ENCODE measurements around the gene ANTXRL. TPM values are rescaled to one million over a fixed set of nuclear protein-coding genes. Genes with fewer than 3 reads are reported as not detected.

The ANTXRL gene
- total and polyA plus RNA-seq, 2 experiments from 2014 or later, result not detected

DNA sequence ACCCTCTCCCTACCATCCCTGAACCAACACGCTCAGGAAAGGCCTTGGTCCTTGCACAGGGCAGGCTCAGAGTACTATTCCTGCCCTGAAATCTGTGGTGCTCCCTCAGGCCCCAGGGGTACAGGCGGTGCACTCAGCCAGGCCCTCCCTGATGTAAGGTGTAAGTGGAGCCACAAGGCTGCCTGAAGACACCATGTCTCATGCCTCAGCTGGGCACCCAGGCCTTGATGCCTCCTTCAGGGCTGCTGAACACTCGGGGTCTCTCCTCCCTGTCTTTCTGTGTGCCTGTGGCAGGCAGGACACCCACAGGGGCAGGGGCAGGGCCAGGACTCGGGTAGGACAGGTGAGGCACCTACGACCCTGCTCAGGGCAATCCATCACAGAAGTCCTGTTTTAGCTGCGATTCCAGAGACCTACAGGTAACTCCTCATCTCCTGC, 22.9 kb upstream of the ANTXRL start:
- Histone ChIP-seq H3K9me2 (ENCODE audit: insufficient read depth) (no peaks in the 10 kb centered on the region), H3K4me3 (no peak overlapping the region), H3K27me3 (ENCODE audit: insufficient read depth) (no peaks in the 10 kb centered on the region), H3F3A (replicated peaks; ENCODE audit: low read depth) (no peaks in the 10 kb centered on the region), H3K4me1 (ENCODE audit: insufficient read depth) (no peaks in the 10 kb centered on the region), H3K36me3 (ENCODE audit: insufficient read depth) (no peaks in the 10 kb centered on the region), H3K27ac (ENCODE audit: low read depth) (no peak overlapping the region), H3K79me2 (replicated peaks; ENCODE audit: insufficient read depth) (no peaks in the 10 kb centered on the region), H3K4me2 (no peak overlapping the region), H2AFZ (no peak overlapping the region), H4K20me1 (replicated peaks; ENCODE audit: insufficient read depth) (no peaks in the 10 kb centered on the region)
- no peaks in the 10 kb centered on the region; the same call in 2 of the 3 replicates for H3K9me3 Mint-ChIP-seq
- DNase-seq (ENCODE audit: low spot score), result no peak
- H3K27me3 Mint-ChIP-seq (ENCODE audit: insufficient read depth, low read depth, poor library complexity), result peaks cover 5% of the 10 kb centered on the region
- H3K27ac Mint-ChIP-seq, result no peak overlapping the region
- H3K4me1 Mint-ChIP-seq, result no peaks in the 10 kb centered on the region
- TF ChIP-seq, protein P1, sequence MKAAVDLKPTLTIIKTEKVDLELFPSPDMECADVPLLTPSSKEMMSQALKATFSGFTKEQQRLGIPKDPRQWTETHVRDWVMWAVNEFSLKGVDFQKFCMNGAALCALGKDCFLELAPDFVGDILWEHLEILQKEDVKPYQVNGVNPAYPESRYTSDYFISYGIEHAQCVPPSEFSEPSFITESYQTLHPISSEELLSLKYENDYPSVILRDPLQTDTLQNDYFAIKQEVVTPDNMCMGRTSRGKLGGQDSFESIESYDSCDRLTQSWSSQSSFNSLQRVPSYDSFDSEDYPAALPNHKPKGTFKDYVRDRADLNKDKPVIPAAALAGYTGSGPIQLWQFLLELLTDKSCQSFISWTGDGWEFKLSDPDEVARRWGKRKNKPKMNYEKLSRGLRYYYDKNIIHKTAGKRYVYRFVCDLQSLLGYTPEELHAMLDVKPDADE (IDR thresholded peaks at IDR 0.05), result no peak
- no peak for TF ChIP-seq ZNF114 (CRISPR knock-in tag; IDR thresholded peaks at IDR 0.05)
- no peak for TF ChIP-seq EZH2 (IDR thresholded peaks at IDR 0.05; ENCODE audit: low read depth, unreplicated experiment)
- TF ChIP-seq, protein P2, sequence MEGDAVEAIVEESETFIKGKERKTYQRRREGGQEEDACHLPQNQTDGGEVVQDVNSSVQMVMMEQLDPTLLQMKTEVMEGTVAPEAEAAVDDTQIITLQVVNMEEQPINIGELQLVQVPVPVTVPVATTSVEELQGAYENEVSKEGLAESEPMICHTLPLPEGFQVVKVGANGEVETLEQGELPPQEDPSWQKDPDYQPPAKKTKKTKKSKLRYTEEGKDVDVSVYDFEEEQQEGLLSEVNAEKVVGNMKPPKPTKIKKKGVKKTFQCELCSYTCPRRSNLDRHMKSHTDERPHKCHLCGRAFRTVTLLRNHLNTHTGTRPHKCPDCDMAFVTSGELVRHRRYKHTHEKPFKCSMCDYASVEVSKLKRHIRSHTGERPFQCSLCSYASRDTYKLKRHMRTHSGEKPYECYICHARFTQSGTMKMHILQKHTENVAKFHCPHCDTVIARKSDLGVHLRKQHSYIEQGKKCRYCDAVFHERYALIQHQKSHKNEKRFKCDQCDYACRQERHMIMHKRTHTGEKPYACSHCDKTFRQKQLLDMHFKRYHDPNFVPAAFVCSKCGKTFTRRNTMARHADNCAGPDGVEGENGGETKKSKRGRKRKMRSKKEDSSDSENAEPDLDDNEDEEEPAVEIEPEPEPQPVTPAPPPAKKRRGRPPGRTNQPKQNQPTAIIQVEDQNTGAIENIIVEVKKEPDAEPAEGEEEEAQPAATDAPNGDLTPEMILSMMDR (conservative IDR thresholded peaks at IDR 0.05; ENCODE audit: low read depth in 2 of 2), result no peak
- no peak for TF ChIP-seq STAT1 (IDR thresholded peaks at IDR 0.05; ENCODE audit: unreplicated experiment)
- TF ChIP-seq POLR2AphosphoS5 (IDR thresholded peaks at IDR 0.05; ENCODE audit: low read depth), result no peak
- TF ChIP-seq EZH2phosphoT487 (IDR thresholded peaks at IDR 0.05; ENCODE audit: unreplicated experiment), result no peak
- TF ChIP-seq ZNF331 (CRISPR knock-in tag; IDR thresholded peaks at IDR 0.05; ENCODE audit: low read depth), result no peak
- TF ChIP-seq, protein P3, sequence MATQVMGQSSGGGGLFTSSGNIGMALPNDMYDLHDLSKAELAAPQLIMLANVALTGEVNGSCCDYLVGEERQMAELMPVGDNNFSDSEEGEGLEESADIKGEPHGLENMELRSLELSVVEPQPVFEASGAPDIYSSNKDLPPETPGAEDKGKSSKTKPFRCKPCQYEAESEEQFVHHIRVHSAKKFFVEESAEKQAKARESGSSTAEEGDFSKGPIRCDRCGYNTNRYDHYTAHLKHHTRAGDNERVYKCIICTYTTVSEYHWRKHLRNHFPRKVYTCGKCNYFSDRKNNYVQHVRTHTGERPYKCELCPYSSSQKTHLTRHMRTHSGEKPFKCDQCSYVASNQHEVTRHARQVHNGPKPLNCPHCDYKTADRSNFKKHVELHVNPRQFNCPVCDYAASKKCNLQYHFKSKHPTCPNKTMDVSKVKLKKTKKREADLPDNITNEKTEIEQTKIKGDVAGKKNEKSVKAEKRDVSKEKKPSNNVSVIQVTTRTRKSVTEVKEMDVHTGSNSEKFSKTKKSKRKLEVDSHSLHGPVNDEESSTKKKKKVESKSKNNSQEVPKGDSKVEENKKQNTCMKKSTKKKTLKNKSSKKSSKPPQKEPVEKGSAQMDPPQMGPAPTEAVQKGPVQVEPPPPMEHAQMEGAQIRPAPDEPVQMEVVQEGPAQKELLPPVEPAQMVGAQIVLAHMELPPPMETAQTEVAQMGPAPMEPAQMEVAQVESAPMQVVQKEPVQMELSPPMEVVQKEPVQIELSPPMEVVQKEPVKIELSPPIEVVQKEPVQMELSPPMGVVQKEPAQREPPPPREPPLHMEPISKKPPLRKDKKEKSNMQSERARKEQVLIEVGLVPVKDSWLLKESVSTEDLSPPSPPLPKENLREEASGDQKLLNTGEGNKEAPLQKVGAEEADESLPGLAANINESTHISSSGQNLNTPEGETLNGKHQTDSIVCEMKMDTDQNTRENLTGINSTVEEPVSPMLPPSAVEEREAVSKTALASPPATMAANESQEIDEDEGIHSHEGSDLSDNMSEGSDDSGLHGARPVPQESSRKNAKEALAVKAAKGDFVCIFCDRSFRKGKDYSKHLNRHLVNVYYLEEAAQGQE (IDR thresholded peaks at IDR 0.05; ENCODE audit: unreplicated experiment), result no peak
- TF ChIP-seq CREB1 (CRISPR knock-in tag; IDR thresholded peaks at IDR 0.05; ENCODE audit: low read depth), result no peak
- TF ChIP-seq JUNB (IDR thresholded peaks at IDR 0.05; ENCODE audit: unreplicated experiment), result no peak
- TF ChIP-seq, protein P4, sequence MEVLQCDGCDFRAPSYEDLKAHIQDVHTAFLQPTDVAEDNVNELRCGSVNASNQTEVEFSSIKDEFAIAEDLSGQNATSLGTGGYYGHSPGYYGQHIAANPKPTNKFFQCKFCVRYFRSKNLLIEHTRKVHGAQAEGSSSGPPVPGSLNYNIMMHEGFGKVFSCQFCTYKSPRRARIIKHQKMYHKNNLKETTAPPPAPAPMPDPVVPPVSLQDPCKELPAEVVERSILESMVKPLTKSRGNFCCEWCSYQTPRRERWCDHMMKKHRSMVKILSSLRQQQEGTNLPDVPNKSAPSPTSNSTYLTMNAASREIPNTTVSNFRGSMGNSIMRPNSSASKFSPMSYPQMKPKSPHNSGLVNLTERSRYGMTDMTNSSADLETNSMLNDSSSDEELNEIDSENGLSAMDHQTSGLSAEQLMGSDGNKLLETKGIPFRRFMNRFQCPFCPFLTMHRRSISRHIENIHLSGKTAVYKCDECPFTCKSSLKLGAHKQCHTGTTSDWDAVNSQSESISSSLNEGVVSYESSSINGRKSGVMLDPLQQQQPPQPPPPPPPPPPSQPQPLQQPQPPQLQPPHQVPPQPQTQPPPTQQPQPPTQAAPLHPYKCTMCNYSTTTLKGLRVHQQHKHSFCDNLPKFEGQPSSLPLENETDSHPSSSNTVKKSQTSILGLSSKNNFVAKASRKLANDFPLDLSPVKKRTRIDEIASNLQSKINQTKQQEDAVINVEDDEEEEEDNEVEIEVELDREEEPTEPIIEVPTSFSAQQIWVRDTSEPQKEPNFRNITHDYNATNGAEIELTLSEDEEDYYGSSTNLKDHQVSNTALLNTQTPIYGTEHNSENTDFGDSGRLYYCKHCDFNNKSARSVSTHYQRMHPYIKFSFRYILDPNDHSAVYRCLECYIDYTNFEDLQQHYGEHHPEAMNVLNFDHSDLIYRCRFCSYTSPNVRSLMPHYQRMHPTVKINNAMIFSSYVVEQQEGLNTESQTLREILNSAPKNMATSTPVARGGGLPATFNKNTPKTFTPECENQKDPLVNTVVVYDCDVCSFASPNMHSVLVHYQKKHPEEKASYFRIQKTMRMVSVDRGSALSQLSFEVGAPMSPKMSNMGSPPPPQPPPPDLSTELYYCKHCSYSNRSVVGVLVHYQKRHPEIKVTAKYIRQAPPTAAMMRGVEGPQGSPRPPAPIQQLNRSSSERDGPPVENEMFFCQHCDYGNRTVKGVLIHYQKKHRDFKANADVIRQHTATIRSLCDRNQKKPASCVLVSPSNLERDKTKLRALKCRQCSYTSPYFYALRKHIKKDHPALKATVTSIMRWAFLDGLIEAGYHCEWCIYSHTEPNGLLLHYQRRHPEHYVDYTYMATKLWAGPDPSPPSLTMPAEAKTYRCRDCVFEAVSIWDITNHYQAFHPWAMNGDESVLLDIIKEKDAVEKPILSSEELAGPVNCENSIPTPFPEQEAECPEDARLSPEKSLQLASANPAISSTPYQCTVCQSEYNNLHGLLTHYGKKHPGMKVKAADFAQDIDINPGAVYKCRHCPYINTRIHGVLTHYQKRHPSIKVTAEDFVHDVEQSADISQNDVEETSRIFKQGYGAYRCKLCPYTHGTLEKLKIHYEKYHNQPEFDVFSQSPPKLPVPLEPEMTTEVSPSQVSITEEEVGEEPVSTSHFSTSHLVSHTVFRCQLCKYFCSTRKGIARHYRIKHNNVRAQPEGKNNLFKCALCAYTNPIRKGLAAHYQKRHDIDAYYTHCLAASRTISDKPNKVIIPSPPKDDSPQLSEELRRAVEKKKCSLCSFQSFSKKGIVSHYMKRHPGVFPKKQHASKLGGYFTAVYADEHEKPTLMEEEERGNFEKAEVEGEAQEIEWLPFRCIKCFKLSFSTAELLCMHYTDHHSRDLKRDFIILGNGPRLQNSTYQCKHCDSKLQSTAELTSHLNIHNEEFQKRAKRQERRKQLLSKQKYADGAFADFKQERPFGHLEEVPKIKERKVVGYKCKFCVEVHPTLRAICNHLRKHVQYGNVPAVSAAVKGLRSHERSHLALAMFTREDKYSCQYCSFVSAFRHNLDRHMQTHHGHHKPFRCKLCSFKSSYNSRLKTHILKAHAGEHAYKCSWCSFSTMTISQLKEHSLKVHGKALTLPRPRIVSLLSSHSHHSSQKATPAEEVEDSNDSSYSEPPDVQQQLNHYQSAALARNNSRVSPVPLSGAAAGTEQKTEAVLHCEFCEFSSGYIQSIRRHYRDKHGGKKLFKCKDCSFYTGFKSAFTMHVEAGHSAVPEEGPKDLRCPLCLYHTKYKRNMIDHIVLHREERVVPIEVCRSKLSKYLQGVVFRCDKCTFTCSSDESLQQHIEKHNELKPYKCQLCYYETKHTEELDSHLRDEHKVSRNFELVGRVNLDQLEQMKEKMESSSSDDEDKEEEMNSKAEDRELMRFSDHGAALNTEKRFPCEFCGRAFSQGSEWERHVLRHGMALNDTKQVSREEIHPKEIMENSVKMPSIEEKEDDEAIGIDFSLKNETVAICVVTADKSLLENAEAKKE (CRISPR knock-in tag; IDR thresholded peaks at IDR 0.05), result no peak
- TF ChIP-seq NANOG (IDR thresholded peaks at IDR 0.05; ENCODE audit: borderline replicate concordance), result no peak
- H3K4me3 Mint-ChIP-seq, result no peak overlapping the region
- ATAC-seq, result no peak
- no peaks in the 10 kb centered on the region; the same call in 2 of the 3 replicates for H3K36me3 Mint-ChIP-seq (ENCODE audit: low read depth)

Measured in GM23338 (cell line).